ENCODE data around the gene GARIN3.

Gene GARIN3

DNA sequence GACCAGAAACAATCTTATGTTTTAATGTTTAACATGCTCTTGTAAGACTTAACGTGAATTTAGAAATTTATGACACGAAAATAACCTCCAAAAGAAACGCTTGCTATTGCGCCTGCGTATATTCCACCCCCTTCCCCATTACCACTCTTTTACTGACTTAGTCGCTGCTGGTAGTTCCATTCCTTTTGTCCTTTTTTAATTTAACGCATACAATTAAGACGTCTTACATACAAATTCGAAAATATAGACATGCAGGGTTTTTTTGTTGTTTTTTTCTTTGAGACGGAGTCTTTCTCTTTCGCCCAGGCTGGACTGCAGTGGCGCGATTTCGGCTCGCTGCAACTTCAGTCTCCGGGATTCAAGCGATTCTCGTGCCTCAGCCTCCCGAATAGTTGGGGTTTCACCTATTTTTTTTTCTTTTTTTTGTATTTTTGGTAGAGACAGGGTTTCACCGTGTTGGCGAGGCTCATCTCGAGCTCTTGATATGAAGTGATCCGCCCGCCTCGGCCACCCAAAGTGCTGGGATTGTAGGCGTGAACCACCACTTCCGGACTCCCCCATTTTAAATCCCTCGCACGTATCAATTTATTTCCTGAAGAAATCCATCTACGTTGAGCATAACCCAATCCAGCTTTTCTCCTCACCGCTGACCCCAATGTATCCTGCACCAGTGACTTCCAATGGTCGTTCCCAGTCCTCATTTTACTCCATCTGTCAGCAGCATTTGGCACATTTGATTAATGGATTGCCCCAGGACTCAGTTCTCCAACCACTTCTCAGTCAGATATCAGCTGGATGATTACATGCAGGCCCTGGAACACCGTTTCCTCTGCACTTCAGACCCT is 22.7 kb downstream of the GARIN3 start:
- peak in 1 of 2 experiments; percentile 96 for DNase-seq

DNA sequence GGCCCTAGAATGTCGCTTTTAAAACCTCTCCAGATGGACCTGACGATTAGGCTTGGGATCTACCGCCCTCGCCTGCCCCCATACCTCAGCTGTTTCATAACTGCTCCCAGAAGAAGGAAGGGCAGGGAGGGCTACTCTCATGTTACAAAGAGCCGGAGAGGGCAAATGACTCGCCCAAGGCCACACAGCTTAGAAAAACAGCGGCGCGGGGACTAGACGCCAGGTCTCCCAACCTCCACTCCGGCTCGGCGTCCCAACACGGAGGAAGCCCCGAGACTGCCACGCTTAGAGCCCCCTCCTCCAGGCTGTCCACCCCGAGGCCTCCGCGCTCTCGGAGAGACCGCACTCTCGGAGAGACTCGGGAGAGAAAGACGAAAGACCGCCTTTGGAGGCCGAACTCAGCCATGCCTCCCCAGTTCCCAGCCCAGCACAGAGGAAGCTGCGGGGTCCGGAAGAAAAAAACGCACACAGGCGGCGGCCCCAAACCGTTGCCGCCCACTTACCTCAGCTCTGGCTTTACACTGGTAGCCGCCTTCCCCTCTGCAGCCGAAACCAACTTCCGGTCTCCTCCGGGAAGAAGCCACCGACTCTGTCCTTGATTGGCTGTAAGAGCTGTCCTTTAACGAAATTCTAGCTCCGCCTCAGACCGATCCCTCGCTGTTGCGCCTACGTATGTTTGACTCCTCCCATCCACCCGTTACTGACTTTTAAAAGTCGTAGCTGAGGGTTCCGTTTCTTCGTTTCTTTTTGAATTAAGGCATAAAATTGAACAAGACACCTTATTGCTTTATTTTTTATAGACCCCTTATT is 23.5 kb downstream of the GARIN3 start, which contains the start of gene MED7:
TSS of gene MED7 (minus strand) at position 549 of the 810 bp plus-strand sequence. CDS start 3,434 bp downstream, outside the sequence.
- peak; percentile 94 to 100 for DNase-seq

DNA sequence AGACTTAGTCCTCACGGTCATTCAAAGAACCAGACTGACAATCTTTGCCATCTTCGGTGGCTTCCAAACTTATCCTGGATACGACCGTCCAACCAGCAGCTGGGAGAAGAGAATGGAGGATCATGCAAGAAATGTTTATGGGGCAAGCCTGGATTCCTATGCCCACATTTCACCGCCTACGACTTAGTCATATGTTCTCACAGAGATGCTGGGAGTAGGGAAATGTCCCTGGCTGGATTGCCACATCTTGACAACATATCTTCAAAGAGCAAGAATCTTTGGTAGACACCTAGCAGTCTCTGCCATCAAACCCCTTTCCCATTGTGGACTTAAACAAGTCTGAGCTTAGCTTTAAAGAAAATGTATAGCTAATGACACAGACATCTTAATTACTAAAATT is 28.4 kb downstream of the GARIN3 start:
- DNase-seq = no peak

GRCh38 chr5:157132281-157132612 is 33.8 kb downstream of the GARIN3 start:
- no peak for DNase-seq

GRCh38 chr5:157130925-157131324 is 35.1 kb downstream of the GARIN3 start:
- no peak for DNase-seq

GRCh38 chr5:157121709-157122108 is 44.4 kb downstream of the GARIN3 start:
- DNase-seq = no peak

- DNase-seq = no peak
Observed at GRCh38 chr5:157120102-157120501, 46.0 kb downstream of the GARIN3 start.

DNA sequence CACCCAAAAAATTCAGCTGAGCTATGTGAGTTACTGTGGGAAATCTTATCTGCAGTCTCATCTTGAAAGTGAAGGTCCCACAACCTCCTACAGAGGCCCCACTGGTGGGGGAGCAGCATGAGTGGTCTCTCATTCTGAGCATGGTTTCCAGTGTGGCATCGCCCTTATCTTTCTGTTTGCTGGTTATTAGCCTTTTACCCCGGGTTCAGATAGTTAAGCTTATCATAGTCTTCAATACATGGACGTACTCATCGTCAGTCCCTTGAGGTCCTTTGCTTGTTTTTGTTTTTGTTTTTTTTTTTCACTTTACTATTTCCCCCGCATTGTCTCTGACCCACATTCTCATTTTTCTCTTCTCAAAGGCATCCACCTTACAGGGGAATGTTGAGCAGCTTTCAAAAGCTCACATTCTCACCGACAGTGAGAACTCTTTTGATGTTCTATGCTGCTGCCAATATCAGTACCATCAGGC is 49.5 kb downstream of the GARIN3 start:
- no peak for DNase-seq

- DNase-seq = no peak
Observed at GRCh38 chr5:157115502-157115901, 50.6 kb downstream of the GARIN3 start.

GRCh38 chr5:157115012-157115411 is 51.1 kb downstream of the GARIN3 start:
- DNase-seq = no peak

DNA sequence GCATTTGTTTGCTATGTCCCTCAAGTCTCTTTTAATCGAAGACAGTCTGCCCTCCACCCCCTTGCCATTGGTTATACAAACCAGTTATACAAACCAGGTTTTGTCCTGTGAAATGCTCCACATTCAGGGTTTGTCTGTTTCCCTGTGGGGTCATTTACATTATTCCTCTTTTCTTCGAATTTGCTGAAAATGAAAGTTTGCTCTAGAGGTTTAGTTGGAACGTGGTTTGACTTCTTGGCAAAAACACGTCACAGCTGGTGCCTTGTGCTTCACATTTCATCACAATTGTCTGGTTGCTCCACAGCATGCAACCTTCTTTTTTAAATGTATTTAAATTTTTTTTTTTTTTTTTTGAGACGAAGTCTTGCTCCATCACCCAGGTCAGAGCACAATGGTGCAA is 53.1 kb downstream of the GARIN3 start:
- no peak for DNase-seq
